ENCODE results near the gene RMI2.
"Not testable (repeated sequence)": the region's sequence is repeated elsewhere in the genome, so short reads cannot be mapped to it uniquely, and the experiment has no call there.

GRCh38 chr16:11378951-11379350 is 33.7 kb downstream of the RMI2 start:
- not testable (repeated sequence) for TF ChIP-seq POLR2A, EP300 (IDR thresholded peaks at IDR 0.05)
